Epithelial cell of proximal tubule (primary cell): ENCODE results near the gene DISC1. TPM values are rescaled to one million over a fixed set of nuclear protein-coding genes. Genes with fewer than 3 reads are reported as not detected.

ENCODE experiments used
- DNase-seq: peaks from one replicate; pipeline ENCODE4 v3.0.0-alpha.2; 2011; ENCODE audit warnings: low read depth
- H3K4me3 ChIP-seq: 2 replicates; pipeline ENCODE4 v1.5.1; 2011; ENCODE audit warnings: low read depth, mild to moderate bottlenecking, low read length
- CTCF ChIP-seq: conservative IDR thresholded peaks from 2 replicates; pipeline ENCODE4 v1.5.1; 2012; ENCODE audit warnings: low read depth, mild to moderate bottlenecking, low read length
- total RNA-seq: library from RNA; depleted of rRNA; stranded (reverse); fragments of >200 nt; gene quantifications from 2 replicates; pipeline ENCODE4 v1.2.3, GENCODE V29; 2015

Gene DISC1
- total RNA-seq, 1 donor from 2014 or later, result 3.1 TPM

- TF ChIP-seq CTCF, result no peak
- no peak overlapping the region for H3K4me3 ChIP-seq
- no peak for DNase-seq
These were observed 21.2 kb upstream of the DISC1 start for GRCh38 chr1:231605149-231606100.

GRCh38 chr1:231606712-231607111, 19.9 kb upstream of the DISC1 start:
- no peak for TF ChIP-seq CTCF
- no peak for DNase-seq
- no peak overlapping the region for H3K4me3 ChIP-seq

- no peak overlapping the region for H3K4me3 ChIP-seq
- no peak for DNase-seq
- TF ChIP-seq CTCF, result no peak
These were observed 16.2 kb upstream of the DISC1 start for GRCh38 chr1:231610388-231610787.

- no peak for TF ChIP-seq CTCF
- H3K4me3 ChIP-seq, result no peak overlapping the region
- no peak for DNase-seq
These were observed 15.5 kb upstream of the DISC1 start for GRCh38 chr1:231611111-231611510.

- no peak overlapping the region for H3K4me3 ChIP-seq
- DNase-seq, result no peak
- no peak for TF ChIP-seq CTCF
These were observed 14.7 kb upstream of the DISC1 start for GRCh38 chr1:231611851-231612250.

GRCh38 chr1:231612393-231613089, 14.0 kb upstream of the DISC1 start:
- no peak for DNase-seq
- H3K4me3 ChIP-seq, result no peak overlapping the region
- no peak for TF ChIP-seq CTCF
